Neural progenitor cell (in vitro differentiated cells): ENCODE results near the gene APEX2. TPM values are rescaled to one million over a fixed set of nuclear protein-coding genes. Genes with fewer than 3 reads are reported as not detected.
"Not testable (repeated sequence)": the region's sequence is repeated elsewhere in the genome, so short reads cannot be mapped to it uniquely, and the experiment has no call there.

ENCODE experiments used
- DNase-seq: peaks from one replicate; pipeline ENCODE4 v3.0.0-alpha.2; 2016; ENCODE audit warnings: low spot score
- H2AFZ ChIP-seq: fragments of 200-600 bp; sonication (generic); replicated peaks from 2 replicates; pipeline ENCODE4 v1.6.1; 2016; ENCODE audit warnings: antibody characterized with exemption
- H3F3A ChIP-seq: fragments of 200-600 bp; sonication (generic); 2 replicates; pipeline ENCODE4 v1.6.1; 2016; ENCODE audit warnings: antibody characterized with exemption, low read depth
- H3K27ac ChIP-seq: fragments of 200-600 bp; sonication (generic); 2 replicates; pipeline ENCODE4 v1.5.1; 2016; ENCODE audit warnings: mild to moderate bottlenecking
- H3K27me3 ChIP-seq: fragments of 200-600 bp; sonication (generic); 2 replicates; pipeline ENCODE4 v1.6.1; 2016; ENCODE audit warnings: mild to moderate bottlenecking, moderate library complexity
- H3K36me3 ChIP-seq: fragments of 200-600 bp; sonication (generic); 2 replicates; pipeline ENCODE4 v1.5.1; 2016
- H3K4me1 ChIP-seq: fragments of 200-600 bp; sonication (generic); 2 replicates; pipeline ENCODE4 v1.6.1; 2016; ENCODE audit warnings: mixed run types
- H3K4me2 ChIP-seq: fragments of 200-600 bp; sonication (generic); 2 replicates; pipeline ENCODE4 v1.6.1; 2016
- H3K4me3 ChIP-seq: fragments of 200-600 bp; sonication (generic); 2 replicates; pipeline ENCODE4 v1.5.1; 2016
- H3K79me2 ChIP-seq: fragments of 200-600 bp; sonication (generic); 2 replicates; pipeline ENCODE4 v1.6.1; 2016; ENCODE audit warnings: low read depth
- H3K9ac ChIP-seq: fragments of 200-600 bp; sonication (generic); 2 replicates; pipeline ENCODE4 v1.6.1; 2016
- H3K9me3 ChIP-seq: fragments of 200-600 bp; sonication (generic); 2 replicates; pipeline ENCODE4 v1.5.1; 2016; ENCODE audit warnings: low read depth
- H4K20me1 ChIP-seq: fragments of 200-600 bp; sonication (generic); 2 replicates; pipeline ENCODE4 v1.6.1; 2016; ENCODE audit warnings: low read depth
- H3K27ac Mint-ChIP-seq: 3 replicates; pipeline ENCODE4 v1.8.0; 2021; ENCODE audit warnings: mixed read lengths
- H3K27me3 Mint-ChIP-seq: 2 replicates; pipeline ENCODE4 v1.8.0; 2022; ENCODE audit warnings: low read depth, mild to moderate bottlenecking, inconsistent platforms, moderate library complexity, mixed read lengths; ENCODE audit not compliant: insufficient read depth
- H3K36me3 Mint-ChIP-seq: 3 replicates; pipeline ENCODE4 v1.8.0; 2021; ENCODE audit warnings: mixed read lengths
- H3K4me1 Mint-ChIP-seq: 3 replicates; pipeline ENCODE4 v1.8.0; 2021; ENCODE audit warnings: mixed read lengths
- H3K4me3 Mint-ChIP-seq: 3 replicates; pipeline ENCODE4 v1.8.0; 2021; ENCODE audit warnings: mild to moderate bottlenecking, moderate library complexity, mixed read lengths
- H3K9me3 Mint-ChIP-seq: 3 replicates; pipeline ENCODE4 v1.8.0; 2020; ENCODE audit warnings: mixed read lengths
- CTCF ChIP-seq: fragments of 200-600 bp; sonication (generic); IDR thresholded peaks from 2 replicates; pipeline ENCODE4 v1.5.1; 2017; ENCODE audit warnings: antibody characterized with exemption, mild to moderate bottlenecking
- EZH2 ChIP-seq: fragments of 200-600 bp; sonication (generic); IDR thresholded peaks from 2 replicates; pipeline ENCODE4 v1.6.1; 2017; ENCODE audit warnings: antibody characterized with exemption, mild to moderate bottlenecking, moderate library complexity
- EZH2phosphoT487 ChIP-seq: fragments of 200-600 bp; sonication (generic); IDR thresholded peaks from 2 replicates; pipeline ENCODE4 v1.6.1; 2017; ENCODE audit warnings: antibody characterized with exemption
- total RNA-seq: library from RNA; depleted of rRNA; stranded (reverse); fragments of >200 nt; gene quantifications from 2 replicates; pipeline ENCODE4 v1.2.3, GENCODE V29; 2015; ENCODE audit warnings: low replicate concordance

APEX2 gene
- total RNA-seq, 1 donor from 2014 or later, result 9.1 TPM

GRCh38 chrX:54979432-54979831 is 20.7 kb upstream of the APEX2 start:
- no peak overlapping the region for H2AFZ ChIP-seq
- H3K36me3 Mint-ChIP-seq, result no peaks in the 10 kb centered on the region
- no peaks in the 10 kb centered on the region for H3K27me3 ChIP-seq
- no peaks in the 10 kb centered on the region for H3K4me1 ChIP-seq
- TF ChIP-seq EZH2phosphoT487 (no peak), EZH2 (no peak), CTCF (no peak)
- H3K27me3 Mint-ChIP-seq, result no peaks in the 10 kb centered on the region
- no peak overlapping the region for H3K27ac ChIP-seq
- no peaks in the 10 kb centered on the region for H3K79me2 ChIP-seq
- H3K36me3 ChIP-seq, result no peaks in the 10 kb centered on the region
- no peak overlapping the region for H3K27ac Mint-ChIP-seq
- no peaks in the 10 kb centered on the region for H4K20me1 ChIP-seq
- no peaks in the 10 kb centered on the region for H3K4me1 Mint-ChIP-seq
- no peaks in the 10 kb centered on the region for H3K9me3 Mint-ChIP-seq
- no peak overlapping the region for H3K4me2 ChIP-seq
- H3K4me3 ChIP-seq, result no peak overlapping the region
- no peak overlapping the region for H3K9ac ChIP-seq
- H3K9me3 ChIP-seq, result peaks cover 16% of the 10 kb centered on the region
- no peak for DNase-seq
- H3F3A ChIP-seq, result no peaks in the 10 kb centered on the region
- H3K4me3 Mint-ChIP-seq, result no peak overlapping the region

GRCh38 chrX:54980334-54980733 is 19.8 kb upstream of the APEX2 start:
- no peak overlapping the region for H2AFZ ChIP-seq
- no peak overlapping the region for H3K4me3 ChIP-seq
- Mint-ChIP-seq H3K27me3 (no peaks in the 10 kb centered on the region), H3K36me3 (no peaks in the 10 kb centered on the region), H3K9me3 (no peaks in the 10 kb centered on the region), H3K4me3 (no peak overlapping the region), H3K27ac (no peak overlapping the region), H3K4me1 (no peaks in the 10 kb centered on the region)
- no peaks in the 10 kb centered on the region for H3K36me3 ChIP-seq
- H3K9ac ChIP-seq, result no peak overlapping the region
- no peak for DNase-seq
- H3F3A ChIP-seq, result no peaks in the 10 kb centered on the region
- H3K27ac ChIP-seq, result no peak overlapping the region
- TF ChIP-seq EZH2, result no peak
- no peak for TF ChIP-seq CTCF
- TF ChIP-seq EZH2phosphoT487, result no peak
- no peaks in the 10 kb centered on the region for H4K20me1 ChIP-seq
- H3K27me3 ChIP-seq, result no peaks in the 10 kb centered on the region
- H3K4me1 ChIP-seq, result no peaks in the 10 kb centered on the region
- H3K4me2 ChIP-seq, result no peak overlapping the region
- peaks cover 7% of the 10 kb centered on the region for H3K9me3 ChIP-seq
- H3K79me2 ChIP-seq, result no peaks in the 10 kb centered on the region

- H3K4me1 ChIP-seq, H3K27ac ChIP-seq, H3K4me3 ChIP-seq, H3K4me3 Mint-ChIP-seq, H3K36me3 Mint-ChIP-seq, H3K79me2 ChIP-seq, H3K4me2 ChIP-seq, H3K9me3 Mint-ChIP-seq, H3K27me3 ChIP-seq, H4K20me1 ChIP-seq, H2AFZ ChIP-seq, H3K9ac ChIP-seq, H3K27me3 Mint-ChIP-seq, H3K27ac Mint-ChIP-seq, H3F3A ChIP-seq, H3K9me3 ChIP-seq, H3K4me1 Mint-ChIP-seq, DNase-seq, H3K36me3 ChIP-seq: not testable (repeated sequence)
These were observed 16.9 kb upstream of the APEX2 start for GRCh38 chrX:54983306-54983705.

GRCh38 chrX:54991706-54992105 is 8.5 kb upstream of the APEX2 start:
- peaks cover 2% of the 10 kb centered on the region for H3K27me3 Mint-ChIP-seq
- H3K36me3 Mint-ChIP-seq, result no peaks in the 10 kb centered on the region

More at GRCh38 chrX:54991706-54992105, 8.5 kb upstream of the APEX2 start:
- H3K27me3 ChIP-seq, result no peaks in the 10 kb centered on the region
- Mint-ChIP-seq H3K4me1 (no peaks in the 10 kb centered on the region), H3K4me3 (no peak overlapping the region), H3K9me3 (peaks cover 3% of the 10 kb centered on the region), H3K27ac (no peak overlapping the region)
- H3K4me2 ChIP-seq, result no peak overlapping the region
- H3K4me1 ChIP-seq, result no peaks in the 10 kb centered on the region
- no peaks in the 10 kb centered on the region for H3K79me2 ChIP-seq
- H3K4me3 ChIP-seq, result no peak overlapping the region
- DNase-seq, result no peak
- TF ChIP-seq EZH2phosphoT487 (no peak), EZH2 (no peak), CTCF (no peak)
- H3F3A ChIP-seq, result no peaks in the 10 kb centered on the region
- H2AFZ ChIP-seq, result no peak overlapping the region
- no peaks in the 10 kb centered on the region for H3K9me3 ChIP-seq
- no peaks in the 10 kb centered on the region for H3K36me3 ChIP-seq
- no peak overlapping the region for H3K27ac ChIP-seq
- H4K20me1 ChIP-seq, result no peaks in the 10 kb centered on the region
- no peak overlapping the region for H3K9ac ChIP-seq
